GM19397 (cell line): ENCODE measurements around the gene CARMIL3.
"Not testable (repeated sequence)": the region's sequence is repeated elsewhere in the genome, so short reads cannot be mapped to it uniquely, and the experiment has no call there.

Source experiments
- ATAC-seq: cut with Tn5 transposase; IDR thresholded peaks from one replicate; pipeline ENCODE4 v1.9.1; 2021; ENCODE audit warnings: mild to moderate bottlenecking, moderate library complexity; ENCODE audit not compliant: unreplicated experiment

CARMIL3 gene

GRCh38 chr14:24036963-24037657 lies 14.7 kb upstream of the CARMIL3 start:
- ATAC-seq: not testable (repeated sequence)

DNA sequence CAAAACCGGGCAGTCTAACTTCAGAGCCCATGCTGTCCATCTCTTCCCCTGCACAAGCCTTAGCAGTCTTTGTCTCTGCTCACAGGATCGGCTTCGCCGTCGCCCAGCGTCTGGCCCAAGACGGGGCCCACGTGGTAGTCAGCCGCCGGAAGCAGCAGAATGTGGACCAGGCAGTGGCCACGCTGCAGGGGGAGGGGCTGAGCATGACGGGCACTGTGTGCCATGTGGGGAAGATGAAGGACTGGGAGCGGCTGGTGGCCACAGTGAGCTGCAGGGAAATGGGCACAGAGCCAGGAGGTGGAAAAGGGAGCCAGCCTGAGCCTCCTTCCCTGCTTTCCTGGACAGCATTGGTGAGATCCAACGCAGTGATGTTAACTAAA lies 14.2 kb upstream of the CARMIL3 start:
- ATAC-seq: no peak

- ATAC-seq: no peak
These were observed 13.1 kb upstream of the CARMIL3 start for GRCh38 chr14:24038686-24039085.

DNA sequence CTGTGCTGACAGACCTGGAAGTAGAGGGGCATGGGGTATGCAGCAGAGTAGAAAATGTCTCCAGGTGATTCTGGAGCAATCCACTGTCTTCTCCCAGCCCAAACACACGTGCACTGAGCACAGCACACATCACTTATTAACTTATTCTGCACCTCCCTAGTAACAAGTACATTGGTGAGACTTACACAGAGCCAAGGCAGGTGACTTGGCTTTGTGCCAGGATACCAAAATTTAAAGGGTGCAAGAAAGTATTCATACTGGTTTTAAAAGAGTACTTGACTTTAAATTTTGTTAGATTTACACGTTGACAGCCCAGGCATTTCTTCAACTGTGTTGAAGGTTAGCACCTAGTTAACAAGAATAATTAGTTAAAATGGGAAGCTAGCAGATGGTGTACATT lies 11.1 kb upstream of the CARMIL3 start:
- no peak for ATAC-seq

GRCh38 chr14:24042746-24043145 lies 9.1 kb upstream of the CARMIL3 start:
- no peak for ATAC-seq

DNA sequence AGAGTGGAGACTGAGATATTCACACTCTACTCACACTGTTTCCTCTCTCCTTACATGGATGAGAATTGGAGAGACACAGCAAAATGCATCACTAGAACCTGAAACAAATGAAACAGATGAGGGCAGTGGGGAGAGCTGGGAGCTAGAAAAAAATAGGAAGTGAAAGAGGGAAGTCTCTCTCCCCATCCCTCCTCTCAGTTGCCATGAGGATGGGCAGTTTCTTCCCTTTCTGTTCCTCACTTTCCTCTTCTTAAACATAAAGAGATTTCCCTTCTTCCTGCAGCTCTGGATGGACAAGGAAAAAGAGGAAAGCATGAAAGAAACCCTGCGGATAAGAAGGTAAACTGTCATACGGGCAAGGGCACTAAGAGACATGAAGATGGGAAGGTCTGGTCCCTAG lies 2.8 kb upstream of the CARMIL3 start:
- not testable (repeated sequence) for ATAC-seq

DNA sequence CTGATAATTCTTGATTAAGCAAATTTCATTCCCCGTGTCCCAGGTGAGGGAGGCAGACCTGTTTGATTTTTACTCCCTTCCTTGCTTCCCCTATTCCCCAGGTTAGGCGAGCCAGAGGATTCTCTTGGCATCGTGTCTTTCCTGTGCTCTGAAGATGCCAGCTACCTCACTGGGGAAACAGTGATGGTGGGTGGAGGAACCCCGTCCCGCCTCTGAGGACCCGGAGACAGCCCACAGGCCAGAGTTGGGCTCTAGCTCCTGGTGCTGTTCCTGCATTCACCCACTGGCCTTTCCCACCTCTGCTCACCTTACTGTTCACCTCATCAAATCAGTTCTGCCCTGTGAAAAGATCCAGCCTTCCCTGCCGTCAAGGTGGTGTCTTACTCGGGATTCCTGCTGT lies 1.1 kb upstream of the CARMIL3 start:
- ATAC-seq: not testable (repeated sequence)

- peak; percentile 14 for ATAC-seq
These were observed 527 bp upstream of the CARMIL3 start for GRCh38 chr14:24051176-24051788.

DNA sequence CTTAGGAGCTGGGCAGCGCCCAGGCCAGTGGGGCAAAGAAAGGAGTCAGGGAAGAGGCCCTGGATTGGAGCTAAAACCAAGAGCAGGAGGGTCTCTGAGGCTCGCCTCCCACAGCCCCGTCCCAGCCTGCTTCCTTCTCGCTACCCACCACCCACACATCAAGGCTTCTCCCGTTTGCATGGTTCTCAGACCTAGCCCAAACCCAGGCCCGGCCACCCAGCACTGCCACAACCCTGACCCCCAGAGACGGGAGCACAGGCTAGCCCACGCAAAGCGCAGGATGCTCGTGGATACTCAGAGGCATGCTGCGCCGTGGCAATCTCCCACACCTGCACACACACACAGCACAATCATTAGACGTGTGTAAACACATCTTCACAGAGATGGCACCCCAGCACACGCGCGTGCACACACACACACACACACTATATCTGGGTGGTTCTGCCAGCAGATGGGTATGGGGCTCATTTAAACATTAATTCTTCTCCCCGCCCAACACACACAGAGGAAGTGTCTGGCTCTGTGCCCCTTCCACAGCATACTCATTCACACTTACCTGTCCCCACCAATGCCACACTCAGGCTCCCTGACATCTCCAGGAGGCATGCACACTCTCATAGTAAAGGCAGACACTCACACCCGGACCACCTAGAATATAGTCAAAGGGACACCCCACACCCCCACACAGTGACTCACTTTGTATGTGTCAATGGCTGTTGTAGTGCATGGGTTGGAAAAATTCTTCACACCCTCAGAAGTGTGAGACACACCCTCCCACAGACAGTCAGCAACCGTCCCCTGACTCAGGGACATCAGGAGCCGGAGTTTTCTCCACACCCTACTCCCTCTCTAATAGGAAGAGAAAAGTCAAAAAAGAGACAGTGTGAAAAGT lies 1.1 kb downstream of the CARMIL3 start:
- no peak for ATAC-seq

GRCh38 chr14:24053548-24054323 lies 1.9 kb downstream of the CARMIL3 start:
- no peak for ATAC-seq

GRCh38 chr14:24054324-24054641 lies 2.5 kb downstream of the CARMIL3 start:
- ATAC-seq: no peak

DNA sequence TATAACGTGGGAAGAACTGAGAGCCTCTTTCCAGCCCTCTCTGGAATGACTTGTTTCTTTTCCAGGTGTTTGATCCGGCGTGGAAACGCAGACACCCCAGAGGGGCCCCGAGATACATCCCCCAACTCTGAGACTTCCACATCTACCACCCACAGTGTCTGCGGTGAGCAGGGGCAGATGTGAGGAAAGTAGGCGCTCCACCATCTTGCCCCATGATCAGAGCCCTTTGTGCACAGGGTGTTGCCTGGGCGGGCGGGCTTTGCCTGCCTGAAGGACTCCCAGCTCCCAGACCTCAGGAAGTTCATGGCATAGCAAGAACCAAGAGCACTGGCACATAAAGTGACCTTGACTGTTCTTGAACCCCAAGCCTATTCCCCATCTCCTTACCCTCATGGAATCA lies 2.8 kb downstream of the CARMIL3 start:
- ATAC-seq: no peak

DNA sequence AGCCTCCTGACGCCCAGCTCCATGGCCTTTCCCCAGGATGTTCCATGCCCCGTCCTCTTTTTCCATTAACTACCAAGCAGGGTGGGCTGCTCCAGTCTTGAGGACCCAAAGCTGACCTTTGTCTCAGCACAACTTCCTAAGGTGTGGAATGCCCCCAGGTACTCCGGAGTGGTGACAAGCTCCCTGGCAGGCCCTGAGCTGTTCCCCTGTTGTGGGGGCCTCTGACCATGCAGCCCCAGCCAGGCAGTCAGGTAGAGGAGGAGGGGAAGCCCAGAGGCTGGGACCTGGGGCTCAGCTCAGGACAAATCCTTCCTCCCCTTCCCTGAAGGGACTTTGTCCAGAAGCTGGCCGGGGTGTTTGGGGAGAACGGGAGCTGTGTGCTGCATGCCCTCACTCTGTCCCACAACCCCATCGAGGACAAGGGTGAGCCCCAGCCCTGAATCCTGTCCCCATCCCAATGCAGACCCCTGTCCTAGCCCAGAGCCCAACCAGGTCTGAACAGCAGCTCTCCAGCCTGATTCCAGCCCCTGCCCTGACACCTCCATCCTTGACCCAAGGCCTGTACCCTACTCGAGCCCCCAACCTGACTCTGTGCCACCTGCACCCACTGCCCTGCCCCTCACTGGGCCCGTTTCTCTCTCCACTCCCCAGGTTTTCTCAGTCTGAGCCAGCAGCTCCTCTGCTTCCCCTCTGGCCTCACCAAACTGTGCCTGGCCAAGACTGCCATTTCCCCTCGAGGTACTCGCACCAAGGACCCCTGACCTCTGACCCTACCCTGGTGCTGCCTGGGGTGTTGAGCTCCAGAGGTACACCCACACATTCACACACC lies 4.4 kb downstream of the CARMIL3 start:
- no peak for ATAC-seq

DNA sequence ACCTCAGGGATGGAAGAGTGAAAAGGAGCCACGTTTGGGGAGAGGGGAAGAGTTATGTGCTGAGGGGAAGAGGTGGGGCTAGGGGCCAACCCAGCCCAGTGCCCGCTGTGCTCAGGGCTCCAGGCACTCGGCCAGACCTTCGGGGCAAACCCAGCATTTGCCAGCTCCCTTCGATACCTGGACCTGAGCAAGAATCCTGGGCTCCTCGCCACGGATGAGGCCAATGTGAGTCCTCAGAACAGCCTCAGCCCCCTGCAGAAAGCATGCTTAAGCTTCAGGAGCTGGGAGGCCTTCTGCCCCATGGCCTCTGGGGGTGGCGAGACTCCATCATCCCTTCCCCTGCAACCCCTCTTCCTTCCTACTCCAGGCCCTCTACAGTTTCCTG lies 5.0 kb downstream of the CARMIL3 start:
- ATAC-seq: no peak

DNA sequence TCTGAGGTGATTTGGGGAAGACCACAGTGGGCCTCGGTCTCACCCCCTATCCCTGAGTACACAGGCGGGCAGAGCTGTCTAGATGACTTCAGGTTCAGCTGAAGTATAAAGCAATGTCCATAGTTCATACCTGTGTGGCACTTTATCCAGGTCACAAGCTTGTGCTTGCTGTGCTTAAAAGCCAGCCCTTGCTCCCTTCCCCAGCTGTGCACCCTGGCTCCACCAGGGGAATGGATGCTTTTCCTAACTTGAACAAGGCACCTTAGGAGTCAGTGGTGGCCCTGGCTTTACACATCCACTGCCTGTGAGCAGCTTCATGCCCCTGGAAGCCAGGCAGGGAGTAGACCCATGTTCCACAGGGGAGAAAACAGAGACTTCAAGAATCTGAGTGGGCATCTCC lies 5.5 kb downstream of the CARMIL3 start:
- ATAC-seq: no peak

GRCh38 chr14:24057867-24058259 lies 6.1 kb downstream of the CARMIL3 start:
- no peak for ATAC-seq

DNA sequence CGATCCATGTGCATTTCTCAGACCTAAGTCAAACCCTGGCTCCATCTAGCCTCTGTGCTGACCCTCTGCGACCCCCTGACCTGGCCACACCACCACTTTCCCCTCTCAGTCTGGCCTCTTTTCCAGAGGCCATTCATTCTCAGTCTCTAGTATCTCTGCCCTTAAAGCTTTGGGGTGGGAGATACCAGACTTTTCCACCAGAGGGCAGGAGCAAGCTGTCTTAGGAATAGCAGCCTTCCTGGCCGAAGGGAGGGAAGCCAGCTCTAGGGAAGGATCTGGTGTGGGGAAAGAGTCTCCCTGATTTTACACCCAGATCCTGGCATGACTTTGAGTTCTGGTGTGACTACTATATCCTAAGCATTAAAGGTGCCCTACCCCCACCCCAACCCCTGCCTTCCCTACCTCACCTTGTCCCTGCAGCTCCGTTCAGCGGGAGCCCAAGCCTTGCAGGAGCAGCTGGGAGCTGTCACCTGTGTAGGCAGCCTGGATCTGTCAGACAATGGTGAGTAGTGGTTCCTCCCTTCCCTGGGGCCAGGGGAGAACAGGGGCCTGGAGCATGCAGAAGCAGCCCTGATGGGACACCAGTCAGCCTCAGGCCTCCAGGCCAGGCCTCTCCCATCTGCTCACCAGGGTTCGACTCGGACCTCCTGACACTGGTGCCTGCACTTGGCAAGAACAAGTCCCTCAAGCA lies 6.6 kb downstream of the CARMIL3 start:
- ATAC-seq: no peak

GRCh38 chr14:24058951-24059475 lies 7.2 kb downstream of the CARMIL3 start:
- no peak for ATAC-seq

GRCh38 chr14:24059841-24060388 lies 8.1 kb downstream of the CARMIL3 start:
- ATAC-seq: no peak
